GM21515 (cell line): ENCODE results near the gene SMOC1.

ENCODE experiments used
- ATAC-seq: cut with Tn5 transposase; IDR thresholded peaks from one replicate; pipeline ENCODE4 v1.9.1; 2021; ENCODE audit not compliant: unreplicated experiment

The SMOC1 gene

DNA sequence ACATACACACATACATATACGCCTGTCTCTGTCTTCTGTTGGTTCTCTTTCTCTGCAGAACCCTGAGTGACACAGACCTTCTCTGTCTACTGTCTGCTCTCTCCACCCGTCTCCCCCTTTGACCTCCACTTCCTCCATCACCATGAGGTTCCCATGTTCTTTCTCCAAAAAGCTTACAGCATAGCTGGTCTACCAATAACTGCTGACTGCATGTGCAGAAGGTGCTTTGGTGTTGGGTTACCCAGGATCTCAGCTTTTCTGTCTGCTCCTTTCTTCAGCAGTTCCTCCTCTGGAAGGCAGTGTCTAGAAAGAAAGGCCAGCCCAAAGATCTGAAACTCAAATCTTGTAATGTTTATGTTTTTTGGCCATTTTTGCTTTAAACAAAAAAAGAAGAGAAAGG lies 125.6 kb downstream of the SMOC1 start:
- no peak for ATAC-seq

DNA sequence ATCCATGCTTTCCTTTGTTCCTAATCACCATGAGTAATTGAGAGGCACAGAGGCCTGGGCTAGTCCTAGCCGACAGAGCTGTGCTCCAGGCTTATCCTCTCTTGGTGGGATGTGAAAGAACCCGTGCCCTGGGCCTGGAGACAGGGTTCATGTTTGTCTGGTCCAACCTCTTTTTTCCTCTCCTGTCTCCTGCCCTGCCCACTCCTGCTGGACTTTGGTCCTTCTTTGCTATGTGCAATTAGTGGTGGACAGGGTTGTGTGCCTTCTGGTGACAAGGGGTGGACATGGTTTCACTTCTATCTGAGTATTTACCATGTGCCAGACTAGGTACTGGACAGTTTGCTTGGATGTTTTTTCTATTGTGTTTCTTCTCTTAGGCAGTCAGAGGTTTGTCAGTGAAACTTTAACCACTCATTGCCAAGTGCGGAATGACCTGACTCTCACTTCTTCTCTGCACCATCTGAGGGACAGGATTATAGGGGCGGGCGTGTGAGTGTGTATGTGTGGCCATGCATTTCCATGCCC lies 126.1 kb downstream of the SMOC1 start:
- no peak for ATAC-seq

DNA sequence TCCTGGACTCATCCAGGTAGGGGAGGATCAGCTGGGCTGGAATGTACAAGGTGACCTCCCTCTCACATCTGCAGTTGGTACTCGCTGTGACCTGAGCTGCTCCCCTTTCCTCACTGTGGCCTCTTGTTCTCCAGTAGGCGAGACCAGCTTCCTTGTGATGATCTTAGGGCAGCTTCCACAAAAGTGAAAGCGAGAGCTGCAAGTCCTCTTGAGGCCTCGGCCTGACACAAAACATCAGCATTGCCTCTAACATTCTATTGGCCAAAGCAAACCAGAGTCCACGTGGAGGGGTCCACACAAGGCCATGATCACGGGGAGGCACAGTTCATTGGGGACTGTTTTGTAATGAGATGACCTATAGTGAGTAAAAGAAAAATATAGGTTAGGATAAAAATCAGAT lies 127.5 kb downstream of the SMOC1 start:
- no peak for ATAC-seq

DNA sequence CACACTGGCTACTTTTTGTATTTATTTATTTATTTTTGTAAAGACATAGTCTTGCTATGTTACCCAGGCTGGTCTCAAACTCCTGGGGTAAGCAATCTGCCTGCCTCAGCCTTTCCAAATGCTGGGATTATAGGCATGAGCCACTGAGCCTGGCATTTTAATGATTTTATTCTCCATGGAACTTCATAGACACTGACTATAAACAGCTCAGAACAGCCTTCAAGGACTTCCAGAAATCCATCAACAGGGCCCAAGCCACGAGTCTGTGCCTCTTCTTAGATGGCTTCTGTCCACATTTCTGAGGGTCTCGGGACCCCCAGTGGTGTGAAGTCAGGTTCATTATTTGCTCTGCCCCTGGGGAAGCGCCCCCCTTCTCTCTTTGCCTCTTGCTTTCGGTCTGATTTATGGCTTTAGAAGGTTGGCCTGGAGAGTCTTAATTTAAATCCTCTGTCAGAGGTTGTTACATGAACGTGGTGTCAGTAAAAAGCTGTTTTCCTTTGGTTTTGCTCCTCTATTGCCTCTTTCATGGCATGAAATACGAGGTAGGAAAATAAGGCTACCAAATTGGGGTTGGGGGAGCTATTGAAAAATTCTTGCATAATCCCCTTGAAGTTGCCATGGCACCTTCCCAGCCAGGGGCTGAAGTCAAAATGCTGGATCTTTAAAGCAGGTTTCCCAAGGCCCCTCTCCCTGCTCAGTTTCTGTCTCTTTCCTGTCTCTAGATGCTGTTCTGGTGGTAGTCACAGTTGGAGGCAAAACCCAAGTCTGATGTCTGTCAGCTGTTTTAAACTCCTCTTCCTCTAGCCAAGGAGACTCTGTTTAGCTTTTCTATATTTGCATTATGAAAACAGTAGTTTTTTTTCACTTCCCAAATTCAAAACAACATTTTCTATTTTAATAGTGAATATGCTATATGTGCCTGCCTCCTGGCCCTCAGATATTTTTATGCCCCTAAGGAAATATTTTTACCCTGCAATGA lies 129.4 kb downstream of the SMOC1 start:
- no peak for ATAC-seq

DNA sequence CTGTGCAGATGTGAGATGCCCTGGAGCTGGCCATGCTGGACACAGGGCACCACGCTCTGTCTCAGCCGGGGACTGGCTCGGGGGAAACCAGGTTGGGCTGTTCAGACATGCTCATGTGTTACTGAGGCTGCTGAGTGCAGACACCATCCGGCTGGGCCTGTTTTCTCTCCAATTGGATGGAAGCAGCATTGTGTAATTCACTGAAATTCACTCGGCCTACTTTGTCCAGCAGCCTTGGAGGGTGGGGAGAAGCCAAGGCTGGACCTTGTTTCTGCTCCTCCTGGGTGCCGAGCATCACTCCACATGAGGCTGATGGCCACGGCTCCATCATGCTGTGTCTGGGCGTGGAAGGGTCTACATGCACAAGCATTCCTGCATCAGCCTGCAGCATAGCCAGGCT lies 130.7 kb downstream of the SMOC1 start:
- no peak for ATAC-seq

DNA sequence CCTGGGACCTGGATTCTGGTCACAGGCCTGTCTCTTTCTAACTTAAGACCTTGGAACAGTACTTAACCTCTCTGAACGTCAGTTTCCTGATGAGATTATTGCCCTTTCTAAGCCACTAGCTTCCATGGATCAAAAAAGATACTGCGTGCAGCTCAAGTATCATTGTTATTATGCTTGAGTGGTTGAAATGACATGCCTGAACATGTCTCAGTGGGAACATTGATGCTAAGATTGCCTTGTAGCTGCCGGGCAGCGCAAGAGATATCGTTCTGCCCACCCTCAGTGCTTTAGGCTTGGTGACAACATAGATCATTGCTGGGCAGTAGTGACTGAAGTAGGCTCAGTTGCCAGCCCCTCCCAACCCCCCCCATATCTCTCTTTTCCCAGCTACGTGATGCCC lies 131.9 kb downstream of the SMOC1 start:
- no peak for ATAC-seq

DNA sequence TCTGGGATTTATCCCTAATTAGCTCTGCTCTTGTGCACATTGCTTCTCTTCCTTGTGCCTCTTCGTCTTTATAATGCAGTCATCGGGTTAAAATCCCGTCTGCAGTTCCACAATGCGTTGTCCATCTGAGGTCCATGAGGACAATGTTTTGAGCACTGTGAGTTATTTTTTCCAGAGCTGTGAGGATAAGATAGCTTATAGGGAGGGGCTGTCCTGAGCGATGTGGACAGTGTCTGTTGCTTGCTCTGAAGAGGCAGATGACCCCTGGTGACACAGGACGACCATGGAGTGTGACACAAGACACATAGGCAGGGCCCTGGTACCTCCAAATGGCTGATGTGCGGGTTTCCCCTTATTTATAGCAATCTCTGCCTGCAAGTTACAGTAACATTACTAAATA lies 132.5 kb downstream of the SMOC1 start:
- ATAC-seq: no peak

DNA sequence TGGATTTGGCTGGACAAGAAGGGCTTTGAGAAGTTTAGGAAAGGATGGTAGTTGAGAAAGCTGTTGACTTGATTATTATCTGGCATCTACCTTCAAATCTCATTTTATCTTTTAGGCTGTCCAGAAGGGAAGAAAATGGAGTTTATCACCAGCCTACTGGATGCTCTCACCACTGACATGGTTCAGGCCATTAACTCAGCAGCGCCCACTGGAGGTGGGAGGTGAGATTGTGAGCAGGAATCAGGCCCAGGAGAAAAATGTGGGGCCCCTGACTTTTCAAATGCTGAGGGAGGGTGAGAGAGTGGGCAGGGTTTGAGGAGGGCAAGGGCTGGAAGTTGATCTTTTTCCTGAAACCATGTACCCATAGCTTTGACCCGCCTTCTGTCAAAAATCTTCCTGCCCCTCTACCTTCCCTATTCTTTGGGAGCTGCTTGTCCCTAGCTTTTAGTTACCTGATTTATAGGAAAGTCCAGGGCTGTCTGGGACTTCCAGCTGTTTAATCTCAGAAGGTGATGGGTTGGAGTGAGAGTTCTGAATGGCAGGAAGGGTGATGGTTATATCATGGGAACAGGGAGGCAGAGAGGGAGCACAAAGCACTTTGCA lies 134.2 kb downstream of the SMOC1 start:
- ATAC-seq: no peak

DNA sequence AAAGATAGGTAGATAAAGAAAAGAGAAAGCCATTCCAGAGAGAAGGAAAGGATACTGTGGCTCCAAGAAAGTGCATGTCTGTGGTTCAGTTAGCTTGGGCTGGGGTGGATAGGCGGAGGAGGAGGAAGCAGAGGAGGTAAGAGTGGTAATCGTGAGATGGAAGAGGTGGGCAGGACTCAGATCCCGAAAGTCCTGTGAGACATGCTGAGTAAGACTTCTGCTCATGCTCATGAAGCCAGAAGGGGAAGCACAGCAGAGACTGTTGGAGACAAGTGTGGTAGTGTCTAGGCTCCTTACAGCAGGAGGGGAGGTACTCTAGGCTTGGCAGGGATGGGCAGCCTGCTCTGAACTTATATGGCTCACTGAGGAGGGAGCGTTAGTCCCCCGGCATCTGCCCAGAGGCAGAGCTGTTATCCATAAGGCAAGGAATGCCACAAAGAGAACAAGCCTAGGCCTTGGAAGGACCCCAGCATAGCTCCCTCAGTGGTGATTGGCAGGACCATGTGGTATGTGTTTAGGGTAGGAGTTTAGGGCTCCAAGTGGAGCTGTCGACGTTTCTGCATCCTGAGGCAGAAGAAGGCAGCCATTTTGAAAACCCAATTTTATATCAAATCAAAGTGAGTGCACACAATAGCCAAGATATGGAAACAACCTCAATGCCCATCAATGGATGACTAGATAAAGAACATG lies 135.3 kb downstream of the SMOC1 start:
- ATAC-seq: no peak

DNA sequence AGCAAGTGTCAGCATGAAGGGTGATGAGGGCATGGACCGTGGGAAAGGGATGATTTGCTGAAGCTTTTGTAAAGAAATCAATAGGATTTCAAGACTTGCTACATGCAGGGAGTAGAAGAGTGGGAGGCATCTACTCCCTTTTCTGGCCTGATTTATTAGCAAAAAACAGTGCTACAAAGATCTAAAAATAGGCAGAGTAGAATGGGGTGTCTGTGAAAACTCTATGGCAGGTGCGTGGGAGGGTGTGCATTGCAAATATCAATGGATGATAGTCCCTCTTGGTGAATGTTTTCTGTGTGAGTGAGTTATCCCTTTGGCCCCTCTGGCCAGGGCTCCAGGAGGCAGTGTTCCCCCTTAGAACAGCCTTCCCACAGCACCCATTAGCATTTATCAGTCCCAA lies 139.0 kb downstream of the SMOC1 start:
- ATAC-seq: no peak

DNA sequence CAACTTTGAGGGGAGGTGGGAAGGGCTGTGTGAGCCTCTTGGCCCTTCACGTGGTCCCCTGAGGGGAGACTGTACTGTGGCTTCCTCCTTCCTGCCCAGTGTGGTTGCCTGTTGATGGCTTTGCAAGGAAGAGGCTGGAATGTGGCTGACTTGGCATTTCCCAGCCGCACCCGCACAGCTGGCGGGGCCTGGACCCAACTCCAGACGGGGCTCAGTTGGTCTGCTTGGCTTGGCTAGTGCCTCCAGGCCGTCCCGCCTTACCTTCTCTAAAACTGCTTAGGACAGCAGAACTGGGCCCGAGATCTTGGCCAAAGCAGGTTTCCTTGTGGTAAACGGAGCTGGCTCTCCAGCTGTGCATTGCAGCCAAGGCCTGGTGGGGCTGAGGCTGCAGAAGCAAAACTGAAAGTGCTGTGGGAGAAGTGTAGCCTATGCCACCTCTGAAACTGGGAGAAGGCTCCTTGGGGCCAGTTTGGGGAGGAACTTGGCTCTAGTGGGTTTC lies 139.5 kb downstream of the SMOC1 start:
- no peak for ATAC-seq

DNA sequence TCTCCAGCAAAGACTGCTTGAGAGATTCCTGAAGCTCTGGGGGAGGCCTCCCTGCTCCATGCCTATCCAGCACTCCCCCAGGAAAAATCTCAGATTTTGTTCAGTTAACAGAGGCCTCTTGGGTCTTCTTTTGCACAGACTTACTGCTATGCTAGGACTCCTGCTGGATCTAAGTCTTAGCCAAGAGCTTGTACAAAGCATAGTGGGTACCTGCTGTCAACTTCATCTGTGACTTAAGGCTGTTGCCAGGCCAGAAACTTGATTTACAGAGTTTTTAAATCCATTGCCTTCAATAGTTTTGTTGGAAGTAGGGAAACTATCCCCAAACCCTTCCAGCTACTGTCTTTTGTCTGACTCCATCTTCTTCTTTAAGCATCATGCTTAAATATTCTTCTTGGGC lies 140.5 kb downstream of the SMOC1 start:
- no peak for ATAC-seq

DNA sequence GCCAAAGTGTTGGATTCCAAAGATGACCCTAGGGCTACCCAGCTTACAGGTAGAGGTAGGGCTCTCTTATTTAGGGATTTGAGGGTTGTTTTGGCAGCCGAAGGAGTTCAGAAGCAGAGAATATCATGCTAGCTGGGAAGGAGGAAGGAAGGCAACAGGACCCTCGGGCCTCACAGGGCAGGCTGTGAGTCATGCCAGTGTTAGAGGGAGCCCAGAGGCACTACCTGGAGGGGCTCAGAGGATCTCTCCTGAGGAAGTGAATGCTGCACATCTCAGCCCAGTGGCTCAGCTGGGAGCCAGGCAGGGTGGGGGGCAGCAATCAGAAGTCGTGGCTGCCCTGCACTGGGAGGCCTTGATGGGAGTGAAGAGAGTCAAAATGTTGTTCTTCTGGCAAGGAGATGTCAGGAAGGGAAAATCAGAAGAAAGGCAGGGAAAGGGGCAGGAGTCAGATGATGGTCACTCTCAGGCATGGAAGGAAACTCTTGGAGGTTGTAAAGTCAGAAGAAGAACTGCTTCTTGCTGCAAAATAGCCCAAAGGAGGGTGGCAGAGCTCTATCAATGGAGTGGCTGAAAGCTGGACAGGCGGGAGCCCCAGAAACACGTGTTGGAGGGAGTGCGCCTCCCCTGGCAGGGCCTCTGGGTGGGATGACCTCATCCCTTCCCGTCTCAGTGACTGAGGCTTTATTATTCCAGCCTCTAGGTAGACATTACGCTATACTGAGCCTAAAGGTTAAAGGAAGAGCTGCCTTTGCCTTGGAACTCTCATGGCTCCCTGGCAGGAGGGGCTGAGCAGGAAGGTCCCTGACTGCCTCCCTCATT lies 141.3 kb downstream of the SMOC1 start:
- no peak for ATAC-seq

DNA sequence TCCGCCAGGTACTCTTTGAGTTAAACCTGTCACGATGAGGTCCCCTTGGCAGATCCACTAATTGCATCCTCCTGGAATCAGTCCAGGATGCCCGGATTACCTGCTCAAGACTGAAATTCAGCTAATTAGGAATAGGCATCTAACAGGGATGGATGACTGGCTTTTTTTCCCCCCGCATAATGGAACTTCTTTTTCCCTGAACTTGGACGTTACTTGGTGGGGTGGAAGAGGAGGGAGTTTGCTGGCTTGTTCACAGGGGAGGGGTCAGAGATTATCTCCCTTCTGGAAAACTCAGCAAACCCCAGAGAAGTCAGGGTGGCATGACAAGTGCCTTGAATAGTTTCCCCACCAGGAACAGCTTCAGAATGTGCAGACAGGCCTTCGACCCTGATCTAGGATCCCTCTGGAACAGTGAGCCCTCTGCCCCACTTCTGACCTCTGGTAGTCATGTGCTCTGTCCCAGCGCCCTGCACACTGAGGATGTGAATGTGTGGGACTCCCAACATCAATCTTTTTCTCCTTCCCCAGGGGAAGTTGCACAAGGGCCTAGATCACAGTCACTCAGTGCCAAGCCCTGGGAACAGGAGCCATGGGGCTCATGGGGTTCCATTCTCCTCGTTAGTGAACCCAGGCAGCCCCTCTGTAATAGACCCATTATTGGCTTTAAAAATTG lies 142.5 kb downstream of the SMOC1 start:
- no peak for ATAC-seq

DNA sequence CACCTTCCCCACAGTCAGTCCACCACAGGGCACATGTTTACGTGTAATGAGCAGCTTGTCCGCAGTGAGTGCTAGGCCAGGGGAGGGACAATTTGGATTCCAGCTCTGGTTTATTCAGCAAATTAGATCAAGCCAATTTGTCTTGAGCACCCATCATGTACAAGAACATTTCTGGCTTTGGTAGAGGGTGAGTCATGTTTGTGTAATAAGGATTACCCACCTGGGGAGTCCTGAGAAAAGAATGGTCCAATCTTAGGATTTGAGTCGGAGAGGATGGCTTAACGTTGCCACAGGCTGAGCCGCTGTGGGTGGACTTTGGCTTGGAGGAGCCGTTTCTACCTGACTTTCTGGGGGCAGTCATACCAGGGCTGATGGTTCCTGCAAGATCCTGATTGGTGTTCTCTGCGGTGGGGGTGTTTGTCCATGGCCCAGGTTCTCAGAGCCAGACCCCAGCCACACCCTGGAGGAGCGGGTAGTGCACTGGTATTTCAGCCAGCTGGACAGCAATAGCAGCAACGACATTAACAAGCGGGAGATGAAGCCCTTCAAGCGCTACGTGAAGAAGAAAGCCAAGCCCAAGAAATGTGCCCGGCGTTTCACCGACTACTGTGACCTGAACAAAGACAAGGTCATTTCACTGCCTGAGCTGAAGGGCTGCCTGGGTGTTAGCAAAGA lies 143.7 kb downstream of the SMOC1 start:
- ATAC-seq: no peak

DNA sequence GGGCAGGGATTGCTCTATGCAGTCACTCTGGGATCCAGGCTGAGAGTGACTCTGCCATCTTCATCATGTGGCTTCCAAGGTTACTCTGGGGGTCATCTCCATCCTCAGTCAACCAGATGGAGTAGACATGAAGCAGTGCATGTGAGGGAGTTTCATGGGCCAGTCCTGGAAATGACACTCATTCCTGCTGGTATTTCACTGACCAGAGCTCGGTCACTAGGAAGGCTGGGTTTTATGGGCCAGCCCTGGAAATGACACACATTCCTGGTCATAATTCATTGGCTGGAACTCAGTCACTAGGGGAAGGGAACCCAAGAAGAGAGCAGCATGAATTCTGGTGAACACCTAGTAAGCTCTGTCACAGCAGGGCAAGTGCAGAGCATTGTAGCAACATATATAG lies 144.7 kb downstream of the SMOC1 start:
- no peak for ATAC-seq

DNA sequence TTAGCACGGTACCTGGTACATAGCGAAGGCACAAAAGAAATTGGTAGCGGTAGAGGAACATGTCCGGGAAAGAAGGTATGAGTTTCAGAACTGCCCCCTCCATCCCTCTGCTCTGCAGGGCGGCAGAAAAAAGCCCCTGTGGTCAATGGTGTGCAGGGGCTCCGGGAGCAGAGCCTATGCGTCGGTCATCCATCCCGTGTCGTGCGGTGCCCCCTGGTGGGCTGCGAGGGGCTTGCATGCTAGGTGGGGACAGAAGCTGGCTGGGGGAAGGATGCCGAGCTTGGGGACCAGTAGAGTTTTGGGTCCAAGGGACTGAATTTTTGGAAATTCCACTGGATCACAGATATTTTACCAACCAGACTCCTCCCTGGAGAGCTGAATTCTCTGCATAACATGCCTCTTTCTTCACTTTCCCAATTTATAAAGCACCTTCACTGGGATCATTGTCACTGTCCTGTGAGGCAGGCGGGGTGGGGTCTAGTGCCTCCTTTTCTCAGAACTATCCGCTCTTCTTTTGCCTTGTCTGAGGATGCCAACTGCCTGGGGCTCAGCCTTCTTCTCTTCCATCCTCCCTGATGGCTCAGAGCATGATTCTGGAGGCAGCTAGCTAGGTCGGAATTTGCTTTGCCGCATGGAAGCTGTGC lies 148.7 kb downstream of the SMOC1 start:
- no peak for ATAC-seq

DNA sequence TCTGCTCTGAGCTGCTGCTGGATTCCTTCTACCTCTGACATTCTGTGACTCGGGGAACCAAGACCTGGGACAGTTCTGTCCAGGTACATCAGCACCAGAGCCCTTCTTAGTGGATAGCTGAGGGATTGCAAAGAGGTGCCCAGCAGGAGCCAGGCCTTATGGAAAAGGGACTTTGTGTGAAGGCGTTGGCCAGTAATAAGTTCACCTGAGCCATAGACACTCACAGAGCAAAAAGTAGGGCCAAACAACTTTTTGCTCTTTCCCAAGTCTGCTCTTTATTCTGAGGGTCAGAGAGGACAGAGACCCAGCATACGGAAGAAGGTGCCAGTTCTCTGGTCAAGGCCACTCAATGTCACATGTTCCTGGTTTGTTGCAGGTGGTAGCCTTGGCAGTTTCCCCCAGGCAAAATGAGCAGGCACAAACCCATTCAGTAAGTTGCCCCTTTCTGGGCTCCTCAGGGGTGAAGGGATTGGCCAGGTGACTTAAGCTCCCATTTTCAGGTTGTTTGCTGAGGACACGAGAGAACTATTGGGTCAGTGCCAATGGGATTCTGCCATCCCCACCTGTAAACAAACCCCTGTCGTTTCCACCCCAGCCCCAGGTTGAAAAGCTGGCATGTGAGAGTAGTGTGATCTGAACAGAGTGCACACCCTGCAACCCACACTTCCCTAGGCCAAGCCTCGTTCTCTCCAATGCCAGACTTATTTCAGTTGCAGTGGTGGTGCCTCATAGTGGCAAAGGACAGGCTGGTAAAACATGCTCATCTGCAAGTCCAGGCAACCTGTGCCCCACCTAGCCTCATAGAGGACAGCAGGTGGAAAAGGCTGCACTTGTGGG lies 150.3 kb downstream of the SMOC1 start:
- ATAC-seq: no peak
